Breast epithelium (tissue), 3 donors: ENCODE results near the gene KCTD20.

Source experiments
- POLR2A ChIP-seq: fragments of 450-650 bp; IDR thresholded peaks from one replicate; pipeline ENCODE4 v1.6.1; 2016; ENCODE audit warnings: antibody characterized with exemption, mild to moderate bottlenecking, moderate library complexity
- POLR2AphosphoS5 ChIP-seq, 3 donors: sonication (generic); formaldehyde crosslinking; IDR thresholded peaks; one replicate each; pipeline ENCODE4 v1.6.1; 2017; ENCODE audit warnings: antibody characterized with exemption in 3 of 3
- TF ChIP-seq, protein P1 (sequence below), 3 donors: fragments of 450-650 bp; IDR thresholded peaks; one replicate each; pipeline ENCODE4 v1.5.1; 2016 to 2017; ENCODE audit warnings: antibody characterized with exemption in 3 of 3, mild to moderate bottlenecking in 3 of 3, moderate library complexity in 3 of 3

DNA sequence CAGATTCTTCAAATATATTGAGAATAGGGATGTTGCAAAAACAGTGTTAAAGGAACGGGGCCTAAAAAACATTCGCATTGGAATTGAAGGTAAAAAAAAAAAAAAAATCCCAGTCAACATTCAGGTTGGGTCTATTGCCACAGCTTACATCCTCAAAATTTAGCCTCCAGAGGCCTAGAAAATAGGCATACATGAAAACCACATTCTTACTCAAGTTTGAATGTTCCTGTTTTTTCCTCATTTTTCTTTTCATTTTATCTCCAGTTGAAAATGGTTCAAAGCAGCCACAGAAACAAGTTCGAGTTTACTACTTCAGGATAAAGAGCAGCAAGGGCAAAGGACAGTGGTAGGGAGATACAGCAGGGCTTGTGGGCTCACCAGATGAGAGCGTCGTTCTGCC lies 41.9 kb downstream of the KCTD20 start:
- TF ChIP-seq, protein P1, sequence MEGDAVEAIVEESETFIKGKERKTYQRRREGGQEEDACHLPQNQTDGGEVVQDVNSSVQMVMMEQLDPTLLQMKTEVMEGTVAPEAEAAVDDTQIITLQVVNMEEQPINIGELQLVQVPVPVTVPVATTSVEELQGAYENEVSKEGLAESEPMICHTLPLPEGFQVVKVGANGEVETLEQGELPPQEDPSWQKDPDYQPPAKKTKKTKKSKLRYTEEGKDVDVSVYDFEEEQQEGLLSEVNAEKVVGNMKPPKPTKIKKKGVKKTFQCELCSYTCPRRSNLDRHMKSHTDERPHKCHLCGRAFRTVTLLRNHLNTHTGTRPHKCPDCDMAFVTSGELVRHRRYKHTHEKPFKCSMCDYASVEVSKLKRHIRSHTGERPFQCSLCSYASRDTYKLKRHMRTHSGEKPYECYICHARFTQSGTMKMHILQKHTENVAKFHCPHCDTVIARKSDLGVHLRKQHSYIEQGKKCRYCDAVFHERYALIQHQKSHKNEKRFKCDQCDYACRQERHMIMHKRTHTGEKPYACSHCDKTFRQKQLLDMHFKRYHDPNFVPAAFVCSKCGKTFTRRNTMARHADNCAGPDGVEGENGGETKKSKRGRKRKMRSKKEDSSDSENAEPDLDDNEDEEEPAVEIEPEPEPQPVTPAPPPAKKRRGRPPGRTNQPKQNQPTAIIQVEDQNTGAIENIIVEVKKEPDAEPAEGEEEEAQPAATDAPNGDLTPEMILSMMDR (IDR thresholded peaks at IDR 0.05): no peak
- TF ChIP-seq POLR2A: no peak
- TF ChIP-seq POLR2AphosphoS5 (IDR thresholded peaks at IDR 0.05): no peak
